Nephron progenitor cell (in vitro differentiated cells): ENCODE data around the gene KIAA1217.

Experiments
- DNase-seq: peaks from one replicate; pipeline ENCODE4 v3.0.0; 2021
- H3K27ac Mint-ChIP-seq: 2 replicates; pipeline ENCODE4 v1.8.0; 2021; ENCODE audit warnings: mild to moderate bottlenecking, moderate library complexity, mixed read lengths
- H3K27me3 Mint-ChIP-seq: 2 replicates; pipeline ENCODE4 v1.8.0; 2021; ENCODE audit warnings: mild to moderate bottlenecking, low read depth, mixed read lengths; ENCODE audit not compliant: poor library complexity
- H3K36me3 Mint-ChIP-seq: 2 replicates; pipeline ENCODE4 v1.8.0; 2021; ENCODE audit warnings: low read depth, mixed read lengths
- H3K4me1 Mint-ChIP-seq: 2 replicates; pipeline ENCODE4 v1.8.0; 2021; ENCODE audit warnings: mixed read lengths
- H3K4me3 Mint-ChIP-seq: 2 replicates; pipeline ENCODE4 v1.8.0; 2021; ENCODE audit warnings: mild to moderate bottlenecking, moderate library complexity, mixed read lengths
- H3K9me3 Mint-ChIP-seq: 2 replicates; pipeline ENCODE4 v1.8.0; 2021; ENCODE audit warnings: mild to moderate bottlenecking, moderate library complexity, mixed read lengths
- TF ChIP-seq, protein P1 (sequence below): fragments of 200-600 bp; sonication (generic); IDR thresholded peaks from 2 replicates; pipeline ENCODE4 v1.5.0; 2021; ENCODE audit warnings: antibody characterized with exemption

KIAA1217 gene

GRCh38 chr10:24172909-24173308 is 36.0 kb upstream of the KIAA1217 start:
- peaks cover 23% of the 10 kb centered on the region for H3K4me1 Mint-ChIP-seq
- H3K9me3 Mint-ChIP-seq = peaks cover 38% of the 10 kb centered on the region
- no peak overlapping the region for H3K27ac Mint-ChIP-seq
- no peak for DNase-seq
- no peak overlapping the region for H3K4me3 Mint-ChIP-seq
- no peaks in the 10 kb centered on the region for H3K27me3 Mint-ChIP-seq
- no peaks in the 10 kb centered on the region for H3K36me3 Mint-ChIP-seq
- TF ChIP-seq, protein P1, sequence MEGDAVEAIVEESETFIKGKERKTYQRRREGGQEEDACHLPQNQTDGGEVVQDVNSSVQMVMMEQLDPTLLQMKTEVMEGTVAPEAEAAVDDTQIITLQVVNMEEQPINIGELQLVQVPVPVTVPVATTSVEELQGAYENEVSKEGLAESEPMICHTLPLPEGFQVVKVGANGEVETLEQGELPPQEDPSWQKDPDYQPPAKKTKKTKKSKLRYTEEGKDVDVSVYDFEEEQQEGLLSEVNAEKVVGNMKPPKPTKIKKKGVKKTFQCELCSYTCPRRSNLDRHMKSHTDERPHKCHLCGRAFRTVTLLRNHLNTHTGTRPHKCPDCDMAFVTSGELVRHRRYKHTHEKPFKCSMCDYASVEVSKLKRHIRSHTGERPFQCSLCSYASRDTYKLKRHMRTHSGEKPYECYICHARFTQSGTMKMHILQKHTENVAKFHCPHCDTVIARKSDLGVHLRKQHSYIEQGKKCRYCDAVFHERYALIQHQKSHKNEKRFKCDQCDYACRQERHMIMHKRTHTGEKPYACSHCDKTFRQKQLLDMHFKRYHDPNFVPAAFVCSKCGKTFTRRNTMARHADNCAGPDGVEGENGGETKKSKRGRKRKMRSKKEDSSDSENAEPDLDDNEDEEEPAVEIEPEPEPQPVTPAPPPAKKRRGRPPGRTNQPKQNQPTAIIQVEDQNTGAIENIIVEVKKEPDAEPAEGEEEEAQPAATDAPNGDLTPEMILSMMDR = no peak

GRCh38 chr10:24174014-24174413 is 34.9 kb upstream of the KIAA1217 start:
- TF ChIP-seq, protein P1 = no peak
- no peak for DNase-seq
- no peaks in the 10 kb centered on the region for H3K27me3 Mint-ChIP-seq
- H3K4me1 Mint-ChIP-seq = peaks cover 15% of the 10 kb centered on the region
- H3K9me3 Mint-ChIP-seq = peaks cover 48% of the 10 kb centered on the region
- H3K27ac Mint-ChIP-seq = no peak overlapping the region
- H3K4me3 Mint-ChIP-seq = no peak overlapping the region
- no peaks in the 10 kb centered on the region for H3K36me3 Mint-ChIP-seq

DNA sequence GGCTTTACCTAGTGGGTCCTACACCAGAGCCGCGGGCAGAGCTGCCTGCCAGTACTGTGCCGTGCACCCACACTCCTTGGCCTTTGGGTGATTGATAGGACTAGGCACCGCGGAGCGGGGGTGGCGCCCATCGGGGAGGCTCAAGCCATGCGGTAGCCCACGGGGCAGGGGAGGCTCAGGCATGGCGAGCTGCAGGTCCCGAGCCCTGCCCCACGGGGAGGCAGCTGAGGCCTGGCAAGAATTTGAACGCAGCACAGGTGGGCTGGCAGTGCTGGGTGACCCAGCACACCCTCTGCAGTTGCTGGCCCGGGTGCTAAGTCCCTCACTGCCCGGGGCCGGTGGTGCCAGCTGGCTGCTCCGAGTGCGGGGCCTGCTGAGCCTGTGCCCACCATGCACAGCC is 32.3 kb upstream of the KIAA1217 start:
- TF ChIP-seq, protein P1 = no peak
- H3K9me3 Mint-ChIP-seq = peaks cover 59% of the 10 kb centered on the region
- no peak overlapping the region for H3K27ac Mint-ChIP-seq

DNA sequence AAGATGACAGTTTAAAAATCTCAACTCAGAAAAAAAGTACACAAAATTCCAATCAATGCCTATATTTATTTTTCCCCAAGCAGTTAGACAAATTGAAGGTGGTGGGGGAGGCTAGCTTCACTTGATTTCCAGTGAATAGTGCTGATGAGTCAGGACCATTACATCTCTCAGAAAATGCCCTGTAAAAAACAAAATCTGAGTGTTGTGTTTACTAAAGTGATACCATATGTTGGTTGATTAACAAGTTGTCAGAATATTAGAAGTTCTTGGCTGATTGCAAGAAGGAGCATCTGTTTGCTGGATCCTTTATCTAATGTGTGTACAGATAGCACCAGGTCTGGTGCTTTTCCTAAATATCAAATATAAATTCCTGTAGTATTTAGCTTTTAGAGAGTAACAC is 31.3 kb upstream of the KIAA1217 start:
- TF ChIP-seq, protein P1 = no peak
- H3K27ac Mint-ChIP-seq = no peak overlapping the region
- H3K36me3 Mint-ChIP-seq = no peaks in the 10 kb centered on the region
- peaks cover 55% of the 10 kb centered on the region for H3K9me3 Mint-ChIP-seq
- H3K4me1 Mint-ChIP-seq = no peaks in the 10 kb centered on the region
- H3K4me3 Mint-ChIP-seq = no peak overlapping the region
- H3K27me3 Mint-ChIP-seq = peaks cover 4% of the 10 kb centered on the region
- no peak for DNase-seq

More for the DNA sequence above, 32.3 kb upstream of the KIAA1217 start:
- DNase-seq = no peak
- no peak overlapping the region for H3K4me3 Mint-ChIP-seq
- no peaks in the 10 kb centered on the region for H3K4me1 Mint-ChIP-seq
- no peaks in the 10 kb centered on the region for H3K36me3 Mint-ChIP-seq
- H3K27me3 Mint-ChIP-seq = no peaks in the 10 kb centered on the region

DNA sequence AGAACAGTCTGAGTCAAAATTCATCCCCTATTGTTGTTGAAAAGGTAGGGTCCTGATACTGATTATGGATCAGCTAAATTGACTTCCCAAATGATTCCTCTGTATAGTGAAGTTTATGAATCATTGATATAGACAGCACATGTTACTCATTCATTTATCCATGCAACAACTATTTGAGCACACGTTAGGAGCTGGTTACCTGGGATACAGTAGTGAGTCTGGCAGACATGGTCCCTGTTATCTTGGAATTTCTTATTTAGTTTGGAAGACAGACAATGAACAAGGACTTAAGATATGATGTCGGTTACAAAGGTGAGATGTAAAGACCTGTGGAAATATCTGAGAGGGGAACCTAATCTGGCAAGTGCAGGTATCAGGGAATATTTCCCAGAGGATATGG is 28.0 kb upstream of the KIAA1217 start:
- Mint-ChIP-seq H3K27ac (no peak overlapping the region), H3K4me1 (no peaks in the 10 kb centered on the region), H3K4me3 (no peak overlapping the region), H3K36me3 (no peaks in the 10 kb centered on the region), H3K9me3 (peaks cover 32% of the 10 kb centered on the region), H3K27me3 (peaks cover 7% of the 10 kb centered on the region)
- TF ChIP-seq, protein P1 = no peak
- no peak for DNase-seq

GRCh38 chr10:24184455-24184854 is 24.5 kb upstream of the KIAA1217 start:
- H3K4me3 Mint-ChIP-seq = no peak overlapping the region

More at GRCh38 chr10:24184455-24184854, 24.5 kb upstream of the KIAA1217 start:
- Mint-ChIP-seq H3K9me3 (peaks cover 7% of the 10 kb centered on the region), H3K27ac (no peak overlapping the region), H3K36me3 (no peaks in the 10 kb centered on the region), H3K4me1 (peaks cover 8% of the 10 kb centered on the region), H3K27me3 (peaks cover 11% of the 10 kb centered on the region)
- no peak for DNase-seq
- TF ChIP-seq, protein P1 = no peak
